HG03103 (cell line): Measurements from ENCODE around the gene TRMT112.

Experiments
- ATAC-seq: cut with Tn5 transposase; IDR thresholded peaks from one replicate; pipeline ENCODE4 v1.9.1; 2021; ENCODE audit warnings: low read depth; ENCODE audit not compliant: unreplicated experiment

Gene TRMT112

GRCh38 chr11:64317325-64317960 lies at the start of gene TRMT112:
TRMT112 (minus strand) TSS chr11:64317559; CDS start chr11:64317526, 33 bp downstream.
- no peak for ATAC-seq

- no peak for ATAC-seq
Observed at GRCh38 chr11:64366751-64367150, 49.4 kb upstream of the TRMT112 start.

GRCh38 chr11:64364911-64365310 lies 47.6 kb upstream of the TRMT112 start:
- ATAC-seq, result no peak

- no peak for ATAC-seq
Observed at GRCh38 chr11:64364435-64364834, 47.1 kb upstream of the TRMT112 start.

GRCh38 chr11:64362339-64362738 lies 45.0 kb upstream of the TRMT112 start:
- ATAC-seq, result no peak

- ATAC-seq, result no peak
Observed at GRCh38 chr11:64361659-64362058, 44.3 kb upstream of the TRMT112 start.

GRCh38 chr11:64360448-64360921 lies 43.1 kb upstream of the TRMT112 start:
- no peak for ATAC-seq

- no peak for ATAC-seq
Observed at GRCh38 chr11:64359712-64360445, 42.5 kb upstream of the TRMT112 start.

GRCh38 chr11:64358907-64359711 lies 41.8 kb upstream of the TRMT112 start, which contains the start of gene RPS6KA4:
RPS6KA4 (plus strand) TSS chr11:64359162; CDS start chr11:64359236, 74 bp downstream.
- ATAC-seq, result peak; percentile 51

- no peak for ATAC-seq
Observed at GRCh38 chr11:64358536-64358906, 41.2 kb upstream of the TRMT112 start.

GRCh38 chr11:64357904-64358535 lies 40.7 kb upstream of the TRMT112 start:
- ATAC-seq, result no peak

- ATAC-seq, result no peak
Observed at GRCh38 chr11:64357446-64357845, 40.1 kb upstream of the TRMT112 start.

- ATAC-seq, result no peak
Observed at GRCh38 chr11:64356498-64357411, 39.4 kb upstream of the TRMT112 start.

GRCh38 chr11:64355078-64355940 lies 38.0 kb upstream of the TRMT112 start:
- no peak for ATAC-seq

- no peak for ATAC-seq
Observed at GRCh38 chr11:64353715-64354506, 36.6 kb upstream of the TRMT112 start.

GRCh38 chr11:64352995-64353714 lies 35.8 kb upstream of the TRMT112 start:
- no peak for ATAC-seq
